ENCODE data around the gene DLX2. TPM values are rescaled to one million over a fixed set of nuclear protein-coding genes. Genes with fewer than 3 reads are reported as not detected.
"Not testable (repeated sequence)": the region's sequence is repeated elsewhere in the genome, so short reads cannot be mapped to it uniquely, and the experiment has no call there.

The DLX2 gene
- polyA plus RNA-seq, 3 donors: 0.08 TPM; not detected in 2

- Mint-ChIP-seq H3K4me3 (no peak overlapping the region), H3K9me3 (peaks cover 0 to 1% (median 0%) of the 10 kb centered on the region in 7 donors), H3K36me3 (no peaks in the 10 kb centered on the region), H3K4me1 (no peaks in the 10 kb centered on the region), H3K27ac (no peak overlapping the region), H3K27me3 (ENCODE audit: low read depth in 3 of 3) (peaks cover 0 to 6% (median 0%) of the 10 kb centered on the region in 3 donors)
- Histone ChIP-seq H4K20me1 (ENCODE audit: insufficient read depth, low read length) (no peaks in the 10 kb centered on the region), H2AFZ (ENCODE audit: insufficient read depth, low read depth, low read length, poor library complexity, severe bottlenecking) (no peak overlapping the region), H3K9me3 (replicated peaks in 1 of 2; ENCODE audit: control insufficient read depth in 1 of 2, insufficient read depth in 1 of 2, low read length in 2 of 2) (no peaks in the 10 kb centered on the region), H3K4me1 (ENCODE audit: control insufficient read depth in 1 of 2, insufficient read depth in 2 of 2, low read length in 2 of 2) (no peaks in the 10 kb centered on the region), H3K9ac (ENCODE audit: insufficient read depth, low read length, poor library complexity, severe bottlenecking) (no peak overlapping the region), H3K4me3 (replicated peaks in 1 of 3; ENCODE audit: low read depth in 2 of 3, low read length in 3 of 3) (no peak overlapping the region), H3K36me3 (replicated peaks in 1 of 2; ENCODE audit: control insufficient read depth in 1 of 2, insufficient read depth in 2 of 2, low read length in 2 of 2) (no peaks in the 10 kb centered on the region), H3K27me3 (ENCODE audit: control insufficient read depth in 2 of 2, insufficient read depth in 2 of 2, low read length in 2 of 2) (no peaks in the 10 kb centered on the region), H3K4me2 (replicated peaks; ENCODE audit: extremely low read depth, low read length, poor library complexity, severe bottlenecking) (no peak overlapping the region), H3K79me2 (ENCODE audit: insufficient read depth, low read length) (no peaks in the 10 kb centered on the region), H3K27ac (ENCODE audit: low read depth in 1 of 2, low read length in 2 of 2) (no peak overlapping the region)
- DNase-seq: no peak
- intact Hi-C loops (cut with micrococcal nuclease): no loop called here
- TF ChIP-seq, protein P1, sequence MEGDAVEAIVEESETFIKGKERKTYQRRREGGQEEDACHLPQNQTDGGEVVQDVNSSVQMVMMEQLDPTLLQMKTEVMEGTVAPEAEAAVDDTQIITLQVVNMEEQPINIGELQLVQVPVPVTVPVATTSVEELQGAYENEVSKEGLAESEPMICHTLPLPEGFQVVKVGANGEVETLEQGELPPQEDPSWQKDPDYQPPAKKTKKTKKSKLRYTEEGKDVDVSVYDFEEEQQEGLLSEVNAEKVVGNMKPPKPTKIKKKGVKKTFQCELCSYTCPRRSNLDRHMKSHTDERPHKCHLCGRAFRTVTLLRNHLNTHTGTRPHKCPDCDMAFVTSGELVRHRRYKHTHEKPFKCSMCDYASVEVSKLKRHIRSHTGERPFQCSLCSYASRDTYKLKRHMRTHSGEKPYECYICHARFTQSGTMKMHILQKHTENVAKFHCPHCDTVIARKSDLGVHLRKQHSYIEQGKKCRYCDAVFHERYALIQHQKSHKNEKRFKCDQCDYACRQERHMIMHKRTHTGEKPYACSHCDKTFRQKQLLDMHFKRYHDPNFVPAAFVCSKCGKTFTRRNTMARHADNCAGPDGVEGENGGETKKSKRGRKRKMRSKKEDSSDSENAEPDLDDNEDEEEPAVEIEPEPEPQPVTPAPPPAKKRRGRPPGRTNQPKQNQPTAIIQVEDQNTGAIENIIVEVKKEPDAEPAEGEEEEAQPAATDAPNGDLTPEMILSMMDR (IDR thresholded peaks at IDR 0.05): no peak
Observed at GRCh38 chr2:172143817-172144216, 41.1 kb upstream of the DLX2 start.

DNA sequence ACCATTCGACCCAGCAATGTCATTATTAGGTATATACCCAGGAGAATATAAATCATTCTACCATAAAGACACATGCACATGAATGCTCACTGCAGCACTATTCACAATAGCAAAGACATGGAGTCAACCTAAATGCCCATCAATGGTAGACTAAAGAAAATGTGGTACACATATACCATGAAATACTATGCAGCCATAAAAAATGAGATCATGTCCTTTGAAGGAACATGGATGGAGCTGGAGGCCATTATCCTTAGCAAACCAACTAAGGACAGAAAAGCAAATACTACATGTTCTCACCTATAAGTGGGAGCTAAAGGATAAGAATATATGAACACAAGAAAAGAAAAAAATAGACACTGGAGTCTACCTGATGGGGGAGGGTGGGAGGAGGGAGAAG, 36.0 kb upstream of the DLX2 start:
- H3K4me1 ChIP-seq (ENCODE audit: control insufficient read depth in 1 of 2, insufficient read depth in 2 of 2, low read length in 2 of 2); DNase-seq; H3K9me3 Mint-ChIP-seq; H4K20me1 ChIP-seq (ENCODE audit: insufficient read depth, low read length); H3K27ac ChIP-seq (ENCODE audit: low read depth in 1 of 2, low read length in 2 of 2); H3K4me2 ChIP-seq (replicated peaks; ENCODE audit: extremely low read depth, low read length, poor library complexity, severe bottlenecking); H3K4me3 ChIP-seq (replicated peaks in 1 of 3; ENCODE audit: low read depth in 2 of 3, low read length in 3 of 3); intact Hi-C loops (cut with micrococcal nuclease); H3K4me1 Mint-ChIP-seq; H3K79me2 ChIP-seq (ENCODE audit: insufficient read depth, low read length); H3K4me3 Mint-ChIP-seq; H2AFZ ChIP-seq (ENCODE audit: insufficient read depth, low read depth, low read length, poor library complexity, severe bottlenecking); H3K36me3 ChIP-seq (replicated peaks in 1 of 2; ENCODE audit: control insufficient read depth in 1 of 2, insufficient read depth in 2 of 2, low read length in 2 of 2); H3K36me3 Mint-ChIP-seq; H3K27ac Mint-ChIP-seq; H3K9me3 ChIP-seq (replicated peaks in 1 of 2; ENCODE audit: control insufficient read depth in 1 of 2, insufficient read depth in 1 of 2, low read length in 2 of 2); H3K9ac ChIP-seq (ENCODE audit: insufficient read depth, low read length, poor library complexity, severe bottlenecking); H3K27me3 Mint-ChIP-seq (ENCODE audit: low read depth in 3 of 3); H3K27me3 ChIP-seq (ENCODE audit: control insufficient read depth in 2 of 2, insufficient read depth in 2 of 2, low read length in 2 of 2): not testable (repeated sequence)
- WGBS (ENCODE audit: insufficient coverage): no CpG with 5 or more reads among the region's 1 CpG
